Measurements from ENCODE around the gene RAB34.

RAB34 gene

GRCh38 chr17:28669918-28670317, 47.8 kb downstream of the RAB34 start:
- TF ChIP-seq ZNF19 (tag by site-specific recombination; IDR thresholded peaks at IDR 0.05; ENCODE audit: low read depth), result no peak
- TF ChIP-seq ZNF239 (tag by site-specific recombination; IDR thresholded peaks at IDR 0.05), result no peak
- no peak for TF ChIP-seq ZNF112 (tag by site-specific recombination; IDR thresholded peaks at IDR 0.05)
- no peak for TF ChIP-seq YY2 (tag by site-specific recombination; IDR thresholded peaks at IDR 0.05)
- TF ChIP-seq ZNF18 (tag by site-specific recombination; IDR thresholded peaks at IDR 0.05), result no peak
- TF ChIP-seq ZNF362 (tag by site-specific recombination; IDR thresholded peaks at IDR 0.05), result no peak
- TF ChIP-seq ZNF670 (tag by site-specific recombination; IDR thresholded peaks at IDR 0.05; ENCODE audit: low read depth), result no peak
- H3K36me3 ChIP-seq (ENCODE audit: control insufficient read depth in 2 of 2, insufficient read depth in 1 of 2, low read length in 2 of 2), result peaks cover 75 to 87% of the 10 kb centered on the region in 2 experiments
- no peaks in the 10 kb centered on the region for H3K4me1 ChIP-seq (ENCODE audit: control insufficient read depth, insufficient read depth, low read length)
- POLR2A ChIA-PET, result interaction anchor here (0.9 kb wide), 1 partner anchor 50 kb away, joined by 3 read pairs; the partner anchor contains the start of gene RPL23A
- CTCF ChIA-PET, result interaction anchor here (0.7 to 3.2 kb wide), 2 partner anchors 23 to 25 kb away, joined by 3 to 15 read pairs; partner anchors contain the start of gene BLTP2
- H3K27ac ChIP-seq (ENCODE audit: extremely low read depth, low read depth, low read length), result no peak overlapping the region
- H3K9me3 ChIP-seq (ENCODE audit: control insufficient read depth, insufficient read depth, low read depth, low read length), result no peaks in the 10 kb centered on the region
- no peak overlapping the region for H3K4me3 ChIP-seq (ENCODE audit: low read depth, low read length)

GRCh38 chr17:28667870-28668269, 49.8 kb downstream of the RAB34 start:
- CTCF ChIA-PET, result interaction anchor here (0.6 to 3.2 kb wide), 6 partner anchors 10 to 57 kb away, joined by 3 to 15 read pairs (median 3); partner anchors contain the start of gene BLTP2
- H3K36me3 ChIP-seq (ENCODE audit: control insufficient read depth in 2 of 2, insufficient read depth in 1 of 2, low read length in 2 of 2), result peaks cover 67 to 79% of the 10 kb centered on the region in 2 experiments
- POLR2A ChIA-PET, result interaction anchor here (1.3 to 1.9 kb wide), 3 partner anchors 23 to 52 kb away, joined by 5 to 8 read pairs (median 6); partner anchors contain the start of genes BLTP2 and RPL23A

GRCh38 chr17:28665994-28666393, 51.7 kb downstream of the RAB34 start:
- ChIA-PET CTCF (interaction anchor here (0.9 kb wide), 1 partner anchor 19 kb away, joined by 4 read pairs; no protein-coding TSS in a partner anchor), POLR2A (no interaction called here)
- Histone ChIP-seq H3K36me3 (ENCODE audit: control insufficient read depth in 2 of 2, insufficient read depth in 1 of 2, low read length in 2 of 2) (peaks cover 49 to 60% of the 10 kb centered on the region in 2 experiments), H3K4me3 (ENCODE audit: low read depth, low read length) (no peak overlapping the region), H3K4me1 (ENCODE audit: control insufficient read depth, insufficient read depth, low read length) (peaks cover 6% of the 10 kb centered on the region; the same call in 1 of the 2 replicates), H3K27ac (ENCODE audit: extremely low read depth, low read depth, low read length) (no peak overlapping the region), H3K9me3 (ENCODE audit: control insufficient read depth, insufficient read depth, low read depth, low read length) (no peaks in the 10 kb centered on the region)
- TF ChIP-seq ZBTB1 (tag by site-specific recombination; IDR thresholded peaks at IDR 0.05) (no peak), ZBTB44 (tag by site-specific recombination; IDR thresholded peaks at IDR 0.05) (no peak), ZNF211 (tag by site-specific recombination; IDR thresholded peaks at IDR 0.05; ENCODE audit: low read depth) (no peak), ZNF416 (tag by site-specific recombination; IDR thresholded peaks at IDR 0.05) (no peak), ZNF561 (tag by site-specific recombination; IDR thresholded peaks at IDR 0.05; ENCODE audit: borderline replicate concordance) (no peak), ZBTB26 (tag by site-specific recombination; optimal IDR thresholded peaks at IDR 0.05) (no peak), ZNF292 (tag by site-specific recombination; IDR thresholded peaks at IDR 0.05; ENCODE audit: borderline replicate concordance, low read depth) (no peak), ZNF341 (tag by site-specific recombination; IDR thresholded peaks at IDR 0.05; ENCODE audit: low read depth) (no peak), OVOL3 (tag by site-specific recombination; IDR thresholded peaks at IDR 0.05) (no peak), ZNF701 (tag by site-specific recombination; IDR thresholded peaks at IDR 0.05) (no peak)

More at GRCh38 chr17:28667870-28668269, 49.8 kb downstream of the RAB34 start:
- H3K27ac ChIP-seq (ENCODE audit: extremely low read depth, low read depth, low read length), result no peak overlapping the region
- H3K9me3 ChIP-seq (ENCODE audit: control insufficient read depth, insufficient read depth, low read depth, low read length), result no peaks in the 10 kb centered on the region
- H3K4me3 ChIP-seq (ENCODE audit: low read depth, low read length), result no peak overlapping the region
- H3K4me1 ChIP-seq (ENCODE audit: control insufficient read depth, insufficient read depth, low read length), result peaks cover 4% of the 10 kb centered on the region; the same call in 1 of the 2 replicates
- TF ChIP-seq ZNF76 (tag by site-specific recombination; IDR thresholded peaks at IDR 0.05; ENCODE audit: borderline replicate concordance, low read depth), result no peak
- TF ChIP-seq SALL2 (tag by site-specific recombination; IDR thresholded peaks at IDR 0.05; ENCODE audit: borderline replicate concordance), result no peak
- no peak for TF ChIP-seq KLF8 (tag by site-specific recombination; IDR thresholded peaks at IDR 0.05)
- no peak for TF ChIP-seq MEIS1 (CRISPR knock-in tag; IDR thresholded peaks at IDR 0.05; ENCODE audit: borderline replicate concordance)
- TF ChIP-seq SCRT1 (tag by site-specific recombination; IDR thresholded peaks at IDR 0.05; ENCODE audit: borderline replicate concordance), result no peak
- TF ChIP-seq ZNF768 (tag by site-specific recombination; IDR thresholded peaks at IDR 0.05), result no peak
- TF ChIP-seq WT1 (tag by site-specific recombination; IDR thresholded peaks at IDR 0.05), result peak; percentile 55; the same call in 1 of the 2 replicates
- no peak for TF ChIP-seq ZNF311 (tag by site-specific recombination; IDR thresholded peaks at IDR 0.05; ENCODE audit: borderline replicate concordance)

Measured in HEK293 (cell line).